Hepatocyte (in vitro differentiated cells): Measurements from ENCODE around the gene GAD2. TPM values are rescaled to one million over a fixed set of nuclear protein-coding genes. Genes with fewer than 3 reads are reported as not detected.

Experiments
- DNase-seq: peaks from one replicate; pipeline ENCODE4 v3.0.0-alpha.2; 2016; ENCODE audit warnings: low spot score
- H2AFZ ChIP-seq: fragments of 200-600 bp; sonication (generic); 2 replicates; pipeline ENCODE4 v1.6.0; 2016; ENCODE audit warnings: antibody characterized with exemption, mild to moderate bottlenecking
- H3K27ac ChIP-seq: fragments of 200-600 bp; sonication (generic); 2 replicates; pipeline ENCODE4 v1.5.1; 2016; ENCODE audit warnings: mild to moderate bottlenecking
- H3K27me3 ChIP-seq: fragments of 200-600 bp; sonication (generic); 2 replicates; pipeline ENCODE4 v1.6.1; 2016
- H3K36me3 ChIP-seq: fragments of 200-600 bp; sonication (generic); replicated peaks from 2 replicates; pipeline ENCODE4 v1.5.1; 2016; ENCODE audit warnings: low read depth; ENCODE audit not compliant: insufficient read depth
- H3K4me1 ChIP-seq: fragments of 200-600 bp; sonication (generic); 2 replicates; pipeline ENCODE4 v1.5.1; 2016; ENCODE audit warnings: mild to moderate bottlenecking, moderate library complexity; ENCODE audit not compliant: insufficient read depth
- H3K4me2 ChIP-seq: fragments of 200-600 bp; sonication (generic); 2 replicates; pipeline ENCODE4 v1.6.0; 2016
- H3K4me3 ChIP-seq: fragments of 200-600 bp; sonication (generic); 2 replicates; pipeline ENCODE4 v1.5.1; 2016; ENCODE audit warnings: mild to moderate bottlenecking
- H3K79me2 ChIP-seq: fragments of 200-600 bp; sonication (generic); 2 replicates; pipeline ENCODE4 v1.6.0; 2017; ENCODE audit warnings: mild to moderate bottlenecking
- H3K9me2 ChIP-seq: fragments of 200-600 bp; sonication (generic); replicated peaks from 2 replicates; pipeline ENCODE4 v1.6.0; 2017; ENCODE audit warnings: mild to moderate bottlenecking; ENCODE audit not compliant: insufficient read depth
- H3K9me3 ChIP-seq: fragments of 200-600 bp; sonication (generic); 2 replicates; pipeline ENCODE4 v1.5.1; 2016; ENCODE audit warnings: low read depth, mild to moderate bottlenecking
- H4K20me1 ChIP-seq: fragments of 200-600 bp; sonication (generic); 2 replicates; pipeline ENCODE4 v1.6.0; 2016; ENCODE audit warnings: mild to moderate bottlenecking; ENCODE audit not compliant: insufficient read depth, poor library complexity, severe bottlenecking
- EZH2 ChIP-seq: fragments of 200-600 bp; sonication (generic); IDR thresholded peaks from 2 replicates; pipeline ENCODE4 v1.6.1; 2016; ENCODE audit warnings: antibody characterized with exemption, mild to moderate bottlenecking, borderline replicate concordance
- EZH2phosphoT487 ChIP-seq: fragments of 200-600 bp; sonication (generic); IDR thresholded peaks from one replicate; pipeline ENCODE4 v1.6.1; 2018; ENCODE audit warnings: antibody characterized with exemption, mild to moderate bottlenecking, low read depth, moderate library complexity; ENCODE audit not compliant: unreplicated experiment, severe bottlenecking
- whole genome bisulfite sequencing: methylation state at CpG from one replicate; pipeline ENCODE4 v1.1.6; 2016; ENCODE audit warnings: low lambda C conversion rate; ENCODE audit errors: missing lambda C conversion rate; 5-methylcytosine and 5-hydroxymethylcytosine counted together
- polyA plus RNA-seq: library from polyadenylated mRNA; unstranded; fragments of >200 nt; fragmentation: Nextera tagmentation; extraction: Ambion mirVana; gene quantifications from 2 replicates; pipeline ENCODE4 v1.2.1, GENCODE V29; 2016
- total RNA-seq: library from RNA; depleted of rRNA; stranded (reverse); fragments of >200 nt; gene quantifications from 2 replicates; pipeline ENCODE4 v1.2.3, GENCODE V29; 2014
- TF ChIP-seq, protein P1 (sequence below): fragments of 200-600 bp; sonication (generic); IDR thresholded peaks from 2 replicates; pipeline ENCODE4 v1.5.1; 2016; ENCODE audit warnings: antibody characterized with exemption, mild to moderate bottlenecking; ENCODE audit not compliant: poor library complexity

Gene GAD2
- total and polyA plus RNA-seq, 2 experiments from 2014 or later: 0.33 to 0.53 TPM

GRCh38 chr10:26227786-26228185, 11.2 kb downstream of the GAD2 start:
- TF ChIP-seq EZH2: no peak
- TF ChIP-seq EZH2phosphoT487: no peak
- TF ChIP-seq, protein P1, sequence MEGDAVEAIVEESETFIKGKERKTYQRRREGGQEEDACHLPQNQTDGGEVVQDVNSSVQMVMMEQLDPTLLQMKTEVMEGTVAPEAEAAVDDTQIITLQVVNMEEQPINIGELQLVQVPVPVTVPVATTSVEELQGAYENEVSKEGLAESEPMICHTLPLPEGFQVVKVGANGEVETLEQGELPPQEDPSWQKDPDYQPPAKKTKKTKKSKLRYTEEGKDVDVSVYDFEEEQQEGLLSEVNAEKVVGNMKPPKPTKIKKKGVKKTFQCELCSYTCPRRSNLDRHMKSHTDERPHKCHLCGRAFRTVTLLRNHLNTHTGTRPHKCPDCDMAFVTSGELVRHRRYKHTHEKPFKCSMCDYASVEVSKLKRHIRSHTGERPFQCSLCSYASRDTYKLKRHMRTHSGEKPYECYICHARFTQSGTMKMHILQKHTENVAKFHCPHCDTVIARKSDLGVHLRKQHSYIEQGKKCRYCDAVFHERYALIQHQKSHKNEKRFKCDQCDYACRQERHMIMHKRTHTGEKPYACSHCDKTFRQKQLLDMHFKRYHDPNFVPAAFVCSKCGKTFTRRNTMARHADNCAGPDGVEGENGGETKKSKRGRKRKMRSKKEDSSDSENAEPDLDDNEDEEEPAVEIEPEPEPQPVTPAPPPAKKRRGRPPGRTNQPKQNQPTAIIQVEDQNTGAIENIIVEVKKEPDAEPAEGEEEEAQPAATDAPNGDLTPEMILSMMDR: no peak
- Histone ChIP-seq H3K4me2 (no peak overlapping the region), H3K27ac (no peak overlapping the region), H3K27me3 (peaks cover 45% of the 10 kb centered on the region), H4K20me1 (no peaks in the 10 kb centered on the region), H3K79me2 (no peaks in the 10 kb centered on the region), H3K36me3 (no peaks in the 10 kb centered on the region), H3K9me2 (no peaks in the 10 kb centered on the region), H3K4me3 (no peak overlapping the region), H2AFZ (no peak overlapping the region), H3K4me1 (no peaks in the 10 kb centered on the region), H3K9me3 (no peaks in the 10 kb centered on the region)
- DNase-seq: no peak
- 86% methylated on average over 5 of the region's 5 CpGs for WGBS

DNA sequence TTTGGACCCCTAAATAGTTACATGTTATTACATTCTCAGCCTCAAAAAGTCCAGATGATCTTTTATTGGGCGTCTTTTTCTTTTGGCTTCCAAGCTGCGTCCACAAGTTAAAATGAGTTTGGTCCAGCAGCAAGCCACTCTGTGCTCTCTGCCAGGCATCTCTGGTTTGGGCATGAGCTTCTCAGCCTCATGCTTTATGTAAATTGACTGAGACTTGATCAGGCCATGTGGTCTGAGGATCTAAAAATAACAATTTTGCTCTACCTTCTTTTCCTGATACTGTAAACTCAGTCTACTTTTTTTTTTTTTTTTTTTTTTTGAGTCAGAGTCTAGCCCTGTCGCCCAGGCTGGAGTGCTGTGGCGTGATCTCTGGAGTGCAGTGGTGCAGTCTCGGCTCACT, 15.6 kb downstream of the GAD2 start:
- Histone ChIP-seq H3K36me3 (no peaks in the 10 kb centered on the region), H3K4me2 (no peak overlapping the region), H3K4me3 (no peak overlapping the region), H3K79me2 (no peaks in the 10 kb centered on the region), H2AFZ (no peak overlapping the region), H3K27ac (no peak overlapping the region), H3K27me3 (peaks cover 5% of the 10 kb centered on the region), H3K9me2 (no peaks in the 10 kb centered on the region), H4K20me1 (no peaks in the 10 kb centered on the region), H3K4me1 (no peaks in the 10 kb centered on the region), H3K9me3 (no peaks in the 10 kb centered on the region)
- TF ChIP-seq EZH2phosphoT487 (no peak), EZH2 (no peak)
- TF ChIP-seq, protein P1: no peak
- 83% methylated on average over 5 of the region's 5 CpGs for WGBS
- DNase-seq: no peak

GRCh38 chr10:26235761-26236160, 19.2 kb downstream of the GAD2 start:
- 97% methylated on average over 6 of the region's 6 CpGs for WGBS
- H3K4me3 ChIP-seq: no peak overlapping the region
- H3K79me2 ChIP-seq: no peaks in the 10 kb centered on the region
- no peaks in the 10 kb centered on the region for H3K9me2 ChIP-seq
- H2AFZ ChIP-seq: no peak overlapping the region
- H4K20me1 ChIP-seq: no peaks in the 10 kb centered on the region
- no peak overlapping the region for H3K4me2 ChIP-seq
- no peak for DNase-seq
- no peaks in the 10 kb centered on the region for H3K4me1 ChIP-seq
- no peaks in the 10 kb centered on the region for H3K9me3 ChIP-seq
- no peaks in the 10 kb centered on the region for H3K27me3 ChIP-seq
- no peaks in the 10 kb centered on the region for H3K36me3 ChIP-seq
- TF ChIP-seq, protein P1: no peak
- TF ChIP-seq EZH2phosphoT487 (no peak), EZH2 (no peak)
- no peak overlapping the region for H3K27ac ChIP-seq

- DNase-seq: no peak
- Histone ChIP-seq H3K27ac (no peak overlapping the region), H3K36me3 (no peaks in the 10 kb centered on the region), H3K4me3 (no peak overlapping the region), H3K9me2 (no peaks in the 10 kb centered on the region), H2AFZ (no peak overlapping the region), H3K27me3 (peaks cover 4% of the 10 kb centered on the region), H3K4me1 (no peaks in the 10 kb centered on the region), H3K79me2 (no peaks in the 10 kb centered on the region), H3K4me2 (no peak overlapping the region), H4K20me1 (no peaks in the 10 kb centered on the region), H3K9me3 (no peaks in the 10 kb centered on the region)
- 60% methylated on average over 2 of the region's 2 CpGs for WGBS
- TF ChIP-seq, protein P1: no peak
- TF ChIP-seq EZH2phosphoT487: no peak
- TF ChIP-seq EZH2: no peak
Measured at GRCh38 chr10:26238378-26238777, 21.8 kb downstream of the GAD2 start.
